Stomach (tissue), 9 donors: Measurements from ENCODE around the gene VDAC2. TPM values are rescaled to one million over a fixed set of nuclear protein-coding genes. Genes with fewer than 3 reads are reported as not detected.
"Not testable (repeated sequence)": the region's sequence is repeated elsewhere in the genome, so short reads cannot be mapped to it uniquely, and the experiment has no call there.

Experiments
- DNase-seq, 2 donors: peaks; one replicate each; pipeline versions ENCODE4 v3.0.0 to v3.0.0-alpha.2; 2013 to 2019
- H3K27ac ChIP-seq, 5 donors: fragments of 200-600 bp in 4 of 5; sonication (generic) in 4 of 5; one replicate each; pipeline ENCODE4 v1.5.1; 2013 to 2019; ENCODE audit warnings: mild to moderate bottlenecking in 1 of 5, moderate library complexity in 1 of 5
- H3K27me3 ChIP-seq, 3 donors: fragments of 200-600 bp; sonication (generic); one replicate each; pipeline ENCODE4 v1.5.1; 2017 to 2019; ENCODE audit warnings: mixed run types in 1 of 3
- H3K36me3 ChIP-seq, 4 donors: fragments of 200-600 bp; sonication (generic); 1 replicate in 3 of 4; 2 replicates in 1 of 4; pipeline ENCODE4 v1.5.1; 2016 to 2019
- H3K4me1 ChIP-seq, 4 donors: fragments of 200-600 bp; sonication (generic); one replicate each; pipeline ENCODE4 v1.5.1; 2016 to 2019
- H3K4me3 ChIP-seq, 4 donors: fragments of 200-600 bp; sonication (generic) in 3 of 4; one replicate each; pipeline ENCODE4 v1.5.1; 2016 to 2019; ENCODE audit warnings: mild to moderate bottlenecking in 1 of 4
- H3K9me3 ChIP-seq, 4 donors: fragments of 200-600 bp; sonication (generic); one replicate each; pipeline ENCODE4 v1.5.1; 2016 to 2019
- CTCF ChIP-seq, 7 experiments: fragments of 450-650 bp in 4 of 7; fragments of 200-600 bp in 3 of 7; sonication (generic) in 3 of 7; IDR thresholded peaks; one replicate each; pipeline ENCODE4 v1.5.1; 2016 to 2019; ENCODE audit warnings: antibody characterized with exemption in 7 of 7, control low read depth in 2 of 7, mild to moderate bottlenecking in 1 of 7
- EP300 ChIP-seq: sonication (generic); formaldehyde crosslinking; IDR thresholded peaks from one replicate; pipeline ENCODE4 v1.6.1; 2017; ENCODE audit warnings: antibody characterized with exemption
- POLR2A ChIP-seq, 4 donors: fragments of 450-650 bp; IDR thresholded peaks; one replicate each; pipeline ENCODE4 v1.6.1; 2016; ENCODE audit warnings: antibody characterized with exemption in 4 of 4, control low read depth in 2 of 4, mild to moderate bottlenecking in 1 of 4, moderate library complexity in 1 of 4
- POLR2AphosphoS5 ChIP-seq, 3 donors: sonication (generic); formaldehyde crosslinking; IDR thresholded peaks; one replicate each; pipeline ENCODE4 v1.6.1; 2016; ENCODE audit warnings: antibody characterized with exemption in 3 of 3
- WGBS, 5 donors: extraction: QIAGEN DNeasy Blood & Tissue Kit in 3 of 5; methylation state at CpG; one replicate each; pipeline versions ENCODE4 v1.1.5 to v1.1.7; 2013 to 2018; 5-methylcytosine and 5-hydroxymethylcytosine counted together
- intact Hi-C: fragments of 100-400 bp; cut with DNase I; formaldehyde crosslinking; loops from one replicate; pipeline ENCODE4 v1.15.1; 2023; ENCODE audit warnings: low total_unique reads
- polyA plus RNA-seq, 3 donors: library from polyadenylated mRNA; stranded (reverse); fragments of 200-250 nt; gene quantifications; one replicate each; pipeline ENCODE4 v1.2.3, GENCODE V29; 2013
- total RNA-seq, 5 donors: library from RNA; depleted of rRNA; stranded (reverse); fragments of >200 nt; gene quantifications; one replicate each; pipeline versions ENCODE4 v1.1.0 to v1.2.3, GENCODE V29; 2014 to 2016
- donor health status: healthy with polysubstance abuse.
- donor health status: Bipolar disorder and iron deficiency.
- donor health status: healthy.

The VDAC2 gene
- total and polyA plus RNA-seq, 8 donors, result 44.3 to 202 (median 144) TPM

GRCh38 chr10:75203724-75204123 is 6.9 kb upstream of the VDAC2 start:
- Histone ChIP-seq H3K36me3 (no peaks in the 10 kb centered on the region), H3K27ac (no peak overlapping the region), H3K4me3 (no peak overlapping the region), H3K27me3 (no peaks in the 10 kb centered on the region), H3K9me3 (no peaks in the 10 kb centered on the region), H3K4me1 (peaks cover 0 to 29% (median 3%) of the 10 kb centered on the region in 4 donors)
- intact Hi-C loops, result no loop called here
- DNase-seq, result peak in 1 of 2 donors; percentile 1
- TF ChIP-seq EP300 (no peak), POLR2A (IDR thresholded peaks at IDR 0.05) (no peak), POLR2AphosphoS5 (IDR thresholded peaks at IDR 0.05) (no peak), CTCF (IDR thresholded peaks at IDR 0.05) (no peak)
- WGBS, 5 donors, result 91 to 97% (median 95%) methylated on average over 5 of the region's 5 CpGs

GRCh38 chr10:75205908-75206307 is 4.7 kb upstream of the VDAC2 start:
- intact Hi-C loops, result no loop called here
- Histone ChIP-seq H3K27me3 (no peaks in the 10 kb centered on the region), H3K4me3 (no peak overlapping the region), H3K27ac (no peak overlapping the region), H3K36me3 (no peaks in the 10 kb centered on the region), H3K9me3 (no peaks in the 10 kb centered on the region), H3K4me1 (peaks cover 0 to 39% (median 11%) of the 10 kb centered on the region in 4 donors)
- WGBS, 5 donors, result 92 to 94% (median 93%) methylated on average over 2 of the region's 2 CpGs
- no peak for DNase-seq
- TF ChIP-seq POLR2AphosphoS5 (IDR thresholded peaks at IDR 0.05) (no peak), POLR2A (IDR thresholded peaks at IDR 0.05) (no peak), EP300 (no peak), CTCF (IDR thresholded peaks at IDR 0.05) (no peak)

- H3K9me3 ChIP-seq, H3K36me3 ChIP-seq, H3K4me3 ChIP-seq, H3K27ac ChIP-seq, H3K27me3 ChIP-seq, intact Hi-C loops: not testable (repeated sequence)
- WGBS, 5 donors, result 80 to 90% (median 85%) methylated on average over 14 of the region's 14 CpGs
- DNase-seq, result peak in 1 of 2 donors; percentile 1
- H3K4me1 ChIP-seq, result peaks cover 2 to 42% (median 14%) of the 10 kb centered on the region in 4 donors
Measured at GRCh38 chr10:75206638-75207037, 4.0 kb upstream of the VDAC2 start.

GRCh38 chr10:75207079-75207856 is 3.3 kb upstream of the VDAC2 start:
- Histone ChIP-seq H3K27me3 (no peaks in the 10 kb centered on the region), H3K36me3 (peaks cover 0 to 5% (median 2%) of the 10 kb centered on the region in 4 donors), H3K4me3 (no peak overlapping the region), H3K4me1 (peaks cover 9 to 45% (median 20%) of the 10 kb centered on the region in 4 donors), H3K9me3 (no peaks in the 10 kb centered on the region), H3K27ac (peak overlapping the region in 1 of 5 donors; percentile 96)
- no peak for DNase-seq
- intact Hi-C loops, result no loop called here
- TF ChIP-seq EP300 (no peak), POLR2A (IDR thresholded peaks at IDR 0.05) (no peak), POLR2AphosphoS5 (IDR thresholded peaks at IDR 0.05) (no peak), CTCF (IDR thresholded peaks at IDR 0.05) (no peak)
- WGBS, 5 donors, result 64 to 77% (median 66%) methylated on average over 13 of the region's 13 CpGs

- no peak for DNase-seq
- peaks cover under 1 to 10% (median 6%) of the 10 kb centered on the region in 4 donors for H3K36me3 ChIP-seq
- intact Hi-C loops, result no loop called here
- H3K4me1 ChIP-seq, result peaks cover 14 to 45% (median 23%) of the 10 kb centered on the region in 4 donors
- no peak overlapping the region for H3K4me3 ChIP-seq
- H3K27ac ChIP-seq, result peak overlapping the region in 1 of 5 donors; percentile 96
- no peak for TF ChIP-seq POLR2A (IDR thresholded peaks at IDR 0.05)
- no peak for TF ChIP-seq CTCF (IDR thresholded peaks at IDR 0.05)
- TF ChIP-seq POLR2AphosphoS5 (IDR thresholded peaks at IDR 0.05), result no peak
- TF ChIP-seq EP300, result no peak
- H3K9me3 ChIP-seq, result no peaks in the 10 kb centered on the region
- H3K27me3 ChIP-seq, result no peaks in the 10 kb centered on the region
- 92 to 97% (median 94%) methylated on average over 1 of the region's 1 CpG for WGBS, 5 donors
Measured at GRCh38 chr10:75207857-75208144, 2.8 kb upstream of the VDAC2 start.
